HG02623 (cell line): ENCODE data around the gene SSBP4.

ENCODE experiments used
- ATAC-seq: cut with Tn5 transposase; IDR thresholded peaks from one replicate; pipeline ENCODE4 v1.9.1; 2021; ENCODE audit warnings: moderate library complexity; ENCODE audit not compliant: unreplicated experiment

Gene SSBP4

DNA sequence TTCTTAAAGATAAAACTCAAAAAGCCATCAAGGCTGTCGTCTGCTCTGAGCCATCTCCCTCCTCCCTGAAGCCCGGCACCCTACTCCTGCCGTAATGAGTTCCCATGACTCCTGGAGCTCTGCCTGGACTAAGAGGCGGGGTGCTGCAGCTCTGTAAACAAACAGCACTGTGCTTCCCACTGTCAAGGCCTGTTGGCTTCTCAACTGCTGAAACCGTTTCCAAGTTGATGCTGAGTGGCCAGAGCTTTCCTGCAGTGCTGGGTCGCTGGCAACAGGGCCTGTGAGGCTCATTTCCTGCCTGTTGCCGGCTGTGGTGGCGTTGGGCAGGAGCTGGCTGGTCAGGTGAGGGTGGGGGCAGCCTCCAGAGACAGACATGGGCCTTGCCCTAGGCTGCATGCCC, 45.4 kb downstream of the SSBP4 start:
- ATAC-seq, result no peak

DNA sequence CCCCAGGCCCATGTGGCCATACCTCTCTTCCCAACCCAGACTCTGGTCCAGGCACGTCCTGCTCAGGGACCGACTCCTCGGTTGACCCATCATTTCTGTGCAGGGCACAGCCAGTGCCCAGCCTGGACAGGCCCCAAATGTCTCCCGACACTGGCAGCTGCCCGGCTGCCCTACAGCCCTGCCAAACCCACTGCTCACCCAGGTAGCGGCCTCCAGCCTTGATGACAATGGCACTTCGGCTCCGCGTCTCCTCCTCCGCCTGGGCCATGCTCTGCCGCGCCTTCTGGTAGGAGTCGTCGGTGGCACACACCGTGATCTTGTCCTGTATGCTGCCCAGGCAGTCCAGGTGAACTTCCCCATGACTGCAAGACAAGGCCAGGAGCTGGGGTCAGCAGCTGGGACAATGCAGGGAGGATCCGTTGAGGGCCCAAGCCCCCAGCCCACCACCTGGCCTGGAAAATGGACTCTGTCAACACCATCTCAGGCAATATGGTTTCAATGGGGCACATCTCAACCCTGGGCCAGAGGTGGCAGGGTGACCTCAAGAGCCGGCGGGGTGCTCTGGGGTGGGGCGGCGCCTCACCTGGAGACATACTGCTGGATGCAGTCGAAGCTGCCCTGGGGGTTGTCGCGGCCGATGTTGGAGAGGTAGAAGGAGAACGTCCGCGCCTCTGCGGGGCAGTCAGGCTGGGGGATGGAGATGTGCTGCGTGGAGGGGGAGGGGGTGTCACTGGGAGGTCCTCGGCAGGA, 46.2 kb downstream of the SSBP4 start:
- ATAC-seq, result no peak

- ATAC-seq, result no peak
Observed at GRCh38 chr19:18465964-18466339, 46.8 kb downstream of the SSBP4 start.

GRCh38 chr19:18466354-18466753, 47.2 kb downstream of the SSBP4 start:
- ATAC-seq, result no peak

GRCh38 chr19:18467978-18468377, 48.8 kb downstream of the SSBP4 start:
- no peak for ATAC-seq

DNA sequence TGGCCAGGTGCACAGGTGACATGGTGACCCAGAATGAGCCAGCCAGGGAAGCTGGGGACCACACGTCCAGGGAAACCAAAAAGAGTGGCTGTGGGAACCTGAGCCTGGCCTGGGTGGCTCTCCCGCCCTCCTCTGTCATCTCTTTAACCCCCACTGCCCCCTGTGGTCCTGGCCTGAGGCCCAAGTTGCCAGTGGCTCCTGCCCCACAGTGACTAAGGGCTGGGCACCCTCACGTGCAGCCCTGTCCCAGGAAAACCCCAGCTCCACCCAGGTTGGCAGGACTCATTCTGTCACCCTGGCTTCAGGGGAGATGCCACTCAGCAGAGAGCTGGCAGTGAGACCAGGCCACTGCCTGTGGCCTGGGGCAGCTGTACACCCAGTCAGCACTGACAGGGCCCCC, 49.3 kb downstream of the SSBP4 start:
- no peak for ATAC-seq

DNA sequence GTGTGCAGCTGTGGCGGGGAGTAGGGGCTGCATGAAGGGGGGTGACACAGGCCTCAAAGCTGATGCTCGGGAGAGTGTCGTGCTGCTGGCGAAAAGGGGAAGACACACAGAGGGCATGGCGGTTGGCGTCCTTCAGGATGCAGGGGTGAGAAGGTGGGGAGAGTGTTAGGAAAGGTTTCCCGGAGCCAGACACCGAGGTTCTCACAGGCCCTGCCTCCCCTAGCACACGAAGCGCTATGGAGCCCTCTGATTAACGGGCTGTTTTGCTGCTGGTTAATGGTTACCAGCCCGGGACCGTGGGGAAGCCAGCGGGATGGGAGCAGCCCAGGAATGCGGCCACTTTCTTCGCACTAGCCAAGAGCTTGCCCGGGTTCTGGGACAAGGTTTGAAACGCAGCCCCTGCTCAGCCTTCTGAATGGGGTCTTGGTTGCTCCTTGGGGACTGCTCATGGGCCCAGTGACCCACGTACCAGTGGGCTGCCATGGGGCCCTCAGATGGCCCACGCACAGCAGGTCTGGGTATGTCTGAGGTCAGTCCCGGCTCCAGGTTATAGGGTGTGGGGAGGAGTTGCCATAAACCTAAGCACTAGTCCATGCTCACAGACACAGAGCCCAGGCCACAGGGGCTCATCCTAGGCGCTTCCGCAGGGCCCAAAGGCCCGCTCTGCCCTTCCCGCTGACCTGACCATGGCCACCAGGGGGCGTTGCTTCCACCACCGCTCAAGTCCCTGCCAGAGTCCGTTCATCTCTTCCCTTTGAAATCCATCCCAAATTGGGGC, 50.1 kb downstream of the SSBP4 start:
- no peak for ATAC-seq

GRCh38 chr19:18470787-18471186, 51.6 kb downstream of the SSBP4 start:
- no peak for ATAC-seq

DNA sequence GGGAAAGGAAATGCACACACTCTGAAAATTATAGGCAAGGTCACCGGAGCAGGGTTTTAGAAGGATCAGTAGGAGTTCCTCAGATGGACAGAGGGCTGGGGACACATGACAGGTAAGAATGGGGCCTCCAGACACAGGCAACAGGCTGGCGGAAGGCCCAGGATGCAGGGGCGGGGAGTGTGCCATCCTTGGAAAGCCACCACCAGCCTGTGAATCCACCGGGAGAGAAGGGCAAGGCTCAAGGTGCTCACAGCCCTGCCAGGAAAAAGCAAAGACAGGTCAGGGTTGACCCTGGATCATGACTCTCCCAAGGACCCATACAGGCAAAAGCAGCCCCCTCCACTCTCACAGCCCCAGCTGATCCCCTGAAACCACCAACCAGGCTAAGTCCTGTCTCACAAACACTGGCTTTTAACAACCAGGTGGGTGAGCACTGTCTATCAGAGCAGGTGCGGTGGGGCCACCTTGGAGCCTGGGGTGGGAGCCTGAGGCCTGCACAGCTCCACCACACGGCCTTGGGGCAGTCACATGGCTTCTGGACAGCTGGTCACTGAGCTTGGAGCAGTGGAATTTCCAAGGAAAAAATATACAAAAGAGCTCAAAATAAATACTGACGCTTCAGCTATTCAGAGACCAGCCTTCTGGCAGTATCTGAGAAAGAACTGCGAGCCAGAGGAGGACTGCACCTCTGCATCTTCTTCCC, 54.0 kb downstream of the SSBP4 start:
- no peak for ATAC-seq

DNA sequence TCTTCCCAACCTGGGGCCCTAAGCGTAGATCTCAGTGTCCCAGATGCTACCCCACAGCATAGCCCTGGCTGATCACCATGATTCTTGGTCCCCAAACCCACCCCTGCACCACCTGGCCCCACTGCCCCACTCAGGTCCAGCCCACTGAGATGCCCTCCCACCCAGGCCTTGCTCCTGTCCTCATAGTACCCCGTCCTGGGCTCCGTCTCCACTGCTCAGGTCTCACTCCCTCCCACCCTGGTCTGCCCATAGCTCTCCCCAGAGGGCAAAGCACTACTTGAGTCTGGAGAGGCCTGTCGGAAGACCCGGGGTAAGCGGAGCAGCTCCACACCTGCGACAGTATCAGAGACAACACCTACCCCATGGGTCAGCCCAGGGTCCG, 54.5 kb downstream of the SSBP4 start:
- ATAC-seq, result no peak

- ATAC-seq, result no peak
Observed at GRCh38 chr19:18474366-18474887, 55.2 kb downstream of the SSBP4 start.

GRCh38 chr19:18475004-18475453, 55.8 kb downstream of the SSBP4 start:
- ATAC-seq, result no peak

GRCh38 chr19:18475762-18476331, 56.6 kb downstream of the SSBP4 start:
- no peak for ATAC-seq

- no peak for ATAC-seq
Observed at GRCh38 chr19:18476507-18477041, 57.4 kb downstream of the SSBP4 start.

DNA sequence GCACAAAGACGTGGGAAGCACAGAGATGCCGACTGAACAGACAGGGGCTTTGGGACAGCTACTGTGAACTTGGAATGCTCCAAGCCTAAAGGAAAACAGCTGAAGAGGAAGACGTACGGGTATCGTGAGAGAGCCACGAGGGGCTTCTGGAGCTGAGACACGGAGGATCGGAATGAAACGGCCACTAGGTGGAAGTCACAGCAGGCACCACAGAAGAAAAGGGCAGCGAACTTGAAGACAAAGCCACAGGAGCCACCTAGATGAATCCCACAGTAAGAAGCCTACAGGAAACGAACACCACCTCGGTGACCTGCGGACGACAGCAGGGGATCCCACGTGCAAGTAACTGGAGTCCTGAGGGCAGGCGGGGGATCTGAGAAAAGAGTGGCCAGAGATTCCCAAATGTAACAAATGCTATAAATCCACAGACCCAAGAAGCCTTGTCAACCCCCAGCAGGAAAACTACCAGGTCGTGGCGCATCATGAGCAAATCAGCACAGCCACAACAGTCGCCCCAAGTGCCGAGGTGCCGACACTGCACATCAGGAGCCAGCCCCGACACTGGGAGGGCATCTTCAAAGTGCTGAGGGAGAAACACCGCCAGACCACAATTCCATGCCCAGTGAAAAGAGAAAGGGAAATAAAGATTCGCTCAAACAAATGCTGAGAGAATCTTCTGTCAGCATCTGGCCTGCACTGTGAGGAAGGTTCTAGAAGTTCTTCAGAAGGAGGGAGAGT, 58.0 kb downstream of the SSBP4 start:
- no peak for ATAC-seq

GRCh38 chr19:18477974-18478373, 58.8 kb downstream of the SSBP4 start:
- no peak for ATAC-seq

- peak; percentile 52 for ATAC-seq
Observed at GRCh38 chr19:18478545-18479311, 59.5 kb downstream of the SSBP4 start.

GRCh38 chr19:18480006-18480691, 61.0 kb downstream of the SSBP4 start:
- ATAC-seq, result no peak
